Measurements from ENCODE around the gene DENND2A. TPM values are rescaled to one million over a fixed set of nuclear protein-coding genes. Genes with fewer than 3 reads are reported as not detected.
"Not testable (repeated sequence)": the region's sequence is repeated elsewhere in the genome, so short reads cannot be mapped to it uniquely, and the experiment has no call there.

Gene DENND2A
- total RNA-seq, 6 experiments from 2014 or later: 0.50 to 0.99 (median 0.58) TPM

- Mint-ChIP-seq H3K27ac (no peak overlapping the region), H3K4me1 (ENCODE audit: low read depth) (peaks cover 25% of the 10 kb centered on the region), H3K9me3 (no peaks in the 10 kb centered on the region), H3K27me3 (ENCODE audit: insufficient read depth) (peaks cover 17% of the 10 kb centered on the region), H3K36me3 (ENCODE audit: low read depth) (no peaks in the 10 kb centered on the region), H3K4me3 (no peak overlapping the region)
- TF ChIP-seq, protein P1, sequence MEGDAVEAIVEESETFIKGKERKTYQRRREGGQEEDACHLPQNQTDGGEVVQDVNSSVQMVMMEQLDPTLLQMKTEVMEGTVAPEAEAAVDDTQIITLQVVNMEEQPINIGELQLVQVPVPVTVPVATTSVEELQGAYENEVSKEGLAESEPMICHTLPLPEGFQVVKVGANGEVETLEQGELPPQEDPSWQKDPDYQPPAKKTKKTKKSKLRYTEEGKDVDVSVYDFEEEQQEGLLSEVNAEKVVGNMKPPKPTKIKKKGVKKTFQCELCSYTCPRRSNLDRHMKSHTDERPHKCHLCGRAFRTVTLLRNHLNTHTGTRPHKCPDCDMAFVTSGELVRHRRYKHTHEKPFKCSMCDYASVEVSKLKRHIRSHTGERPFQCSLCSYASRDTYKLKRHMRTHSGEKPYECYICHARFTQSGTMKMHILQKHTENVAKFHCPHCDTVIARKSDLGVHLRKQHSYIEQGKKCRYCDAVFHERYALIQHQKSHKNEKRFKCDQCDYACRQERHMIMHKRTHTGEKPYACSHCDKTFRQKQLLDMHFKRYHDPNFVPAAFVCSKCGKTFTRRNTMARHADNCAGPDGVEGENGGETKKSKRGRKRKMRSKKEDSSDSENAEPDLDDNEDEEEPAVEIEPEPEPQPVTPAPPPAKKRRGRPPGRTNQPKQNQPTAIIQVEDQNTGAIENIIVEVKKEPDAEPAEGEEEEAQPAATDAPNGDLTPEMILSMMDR (IDR thresholded peaks at IDR 0.05): no peak
- no peak for DNase-seq
These were observed 5.3 kb downstream of the DENND2A start for GRCh38 chr7:140635345-140635744.

GRCh38 chr7:140631602-140632001, 9.0 kb downstream of the DENND2A start:
- peaks cover 7% of the 10 kb centered on the region for H3K27me3 Mint-ChIP-seq (ENCODE audit: insufficient read depth)
- peaks cover 3% of the 10 kb centered on the region for H3K4me1 Mint-ChIP-seq (ENCODE audit: low read depth)
- no peaks in the 10 kb centered on the region for H3K36me3 Mint-ChIP-seq (ENCODE audit: low read depth)
- TF ChIP-seq, protein P1 (IDR thresholded peaks at IDR 0.05): no peak
- H3K9me3 Mint-ChIP-seq: no peaks in the 10 kb centered on the region
- no peak overlapping the region for H3K27ac Mint-ChIP-seq
- DNase-seq: no peak
- no peak overlapping the region for H3K4me3 Mint-ChIP-seq

DNA sequence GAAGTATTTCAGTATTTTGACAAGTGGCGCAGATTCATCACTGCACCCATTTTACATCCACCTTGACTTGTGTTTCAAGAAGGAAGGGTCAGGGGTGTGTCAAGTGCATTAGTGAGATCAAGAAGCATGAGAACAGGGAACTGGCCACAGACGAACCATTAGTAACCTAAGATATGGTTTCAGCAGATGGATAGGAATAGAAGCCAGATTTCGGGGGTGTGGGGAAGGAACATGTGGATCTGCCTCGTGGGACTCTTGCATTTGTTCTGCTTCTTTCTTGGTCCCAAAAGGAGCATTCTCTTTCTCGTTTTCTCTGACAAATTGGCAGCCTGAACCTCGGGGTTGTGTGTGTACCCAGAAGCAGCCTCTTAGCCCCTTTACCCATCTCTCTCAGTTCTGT, 9.6 kb downstream of the DENND2A start:
- Mint-ChIP-seq H3K36me3 (ENCODE audit: low read depth) (no peaks in the 10 kb centered on the region), H3K4me3 (no peak overlapping the region), H3K9me3 (no peaks in the 10 kb centered on the region), H3K4me1 (ENCODE audit: low read depth) (peaks cover 9% of the 10 kb centered on the region), H3K27me3 (ENCODE audit: insufficient read depth) (peaks cover 10% of the 10 kb centered on the region), H3K27ac (no peak overlapping the region)
- DNase-seq: no peak
- TF ChIP-seq, protein P1 (IDR thresholded peaks at IDR 0.05): no peak

- peak overlapping the region; percentile 92 for H3K27ac Mint-ChIP-seq
These were observed 14.4 kb downstream of the DENND2A start for GRCh38 chr7:140625908-140626868.

DNA sequence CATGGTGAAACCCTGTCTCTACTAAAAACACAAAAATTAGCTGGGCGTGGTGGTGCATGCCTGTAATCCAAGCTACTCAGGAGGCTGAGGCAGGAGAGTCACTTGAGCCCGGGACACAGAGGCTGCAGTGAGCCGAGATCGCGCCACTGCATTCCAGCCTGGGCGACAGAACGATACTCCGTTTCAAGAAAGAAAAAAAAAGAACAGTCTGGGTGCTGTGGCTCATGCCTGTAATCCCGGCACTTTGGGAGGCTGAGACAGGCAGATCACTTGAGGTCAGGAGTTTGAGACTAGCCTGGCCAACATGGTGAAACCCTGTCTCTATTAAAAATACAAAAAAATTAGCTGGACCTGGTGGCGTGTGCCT, 15.4 kb downstream of the DENND2A start:
- not testable (repeated sequence) for DNase-seq; H3K36me3 Mint-ChIP-seq (ENCODE audit: low read depth); H3K27me3 Mint-ChIP-seq (ENCODE audit: insufficient read depth); H3K4me3 Mint-ChIP-seq; H3K27ac Mint-ChIP-seq; H3K9me3 Mint-ChIP-seq
- H3K4me1 Mint-ChIP-seq (ENCODE audit: low read depth): peaks cover 43% of the 10 kb centered on the region

More at GRCh38 chr7:140625908-140626868, 14.4 kb downstream of the DENND2A start:
- H3K36me3 Mint-ChIP-seq (ENCODE audit: low read depth): no peaks in the 10 kb centered on the region
- TF ChIP-seq, protein P1 (IDR thresholded peaks at IDR 0.05): no peak
- peaks cover 5% of the 10 kb centered on the region for H3K27me3 Mint-ChIP-seq (ENCODE audit: insufficient read depth)
- H3K4me3 Mint-ChIP-seq: peak overlapping the region; percentile 75
- H3K9me3 Mint-ChIP-seq: no peaks in the 10 kb centered on the region
- peak; percentile 82 for DNase-seq
- peaks cover 41% of the 10 kb centered on the region for H3K4me1 Mint-ChIP-seq (ENCODE audit: low read depth)

All from HFFc6 (cell line).